Measurements from ENCODE around the gene ZNF516. TPM values are rescaled to one million over a fixed set of nuclear protein-coding genes. Genes with fewer than 3 reads are reported as not detected.

Gene ZNF516
- total and polyA plus RNA-seq, 2 of the 13 experiments (the other 11 are each of a cell fraction or from before 2014, with no cell fraction given): 16.6 to 18.7 TPM

- Histone ChIP-seq H3K4me1 (ENCODE audit: insufficient read depth, low read length) (peaks cover 51% of the 10 kb centered on the region), H3K36me3 (replicated peaks in 1 of 2; ENCODE audit: control insufficient read depth in 1 of 2, insufficient read depth in 2 of 2, low read length in 2 of 2) (no peaks in the 10 kb centered on the region; a peak in 1 of 5 replicates), H4K20me1 (ENCODE audit: insufficient read depth, low read length) (peaks cover 56% of the 10 kb centered on the region), H3K9me3 (ENCODE audit: low read length) (no peaks in the 10 kb centered on the region), H3K4me2 (ENCODE audit: low read depth, low read length) (peak overlapping the region; percentile 87), H3K4me3 (replicated peaks in 1 of 3; ENCODE audit: insufficient read depth in 1 of 3, low read depth in 2 of 3, low read length in 3 of 3) (peak overlapping the region; percentile 83 to 90 (median 84); a peak in 5 of 6 replicates), H3K9ac (ENCODE audit: insufficient read depth, low read depth, low read length) (peak overlapping the region; percentile 73; the same call in 1 of the 2 replicates), H3K27ac (ENCODE audit: extremely low read length, insufficient read depth, low read length) (no peak overlapping the region), H2AFZ (ENCODE audit: low read length) (no peak overlapping the region), H3K79me2 (ENCODE audit: insufficient read depth, low read length) (peaks cover 81% of the 10 kb centered on the region), H3K27me3 (ENCODE audit: control insufficient read depth in 1 of 2, insufficient read depth in 2 of 2, low read length in 2 of 2) (no peaks in the 10 kb centered on the region; a peak in 1 of 5 replicates)
- ChIA-PET CTCF (ENCODE audit: low intra/inter-chr PET ratio, low total read pairs) (no interaction called here), POLR2A (interaction anchor here (1.0 kb wide), 1 partner anchor 8 kb away, joined by 4 read pairs; no protein-coding TSS in a partner anchor)
- no peak for TF ChIP-seq NFE2 (CRISPR knock-in tag; IDR thresholded peaks at IDR 0.05)
- TF ChIP-seq MXD3 (CRISPR knock-in tag; IDR thresholded peaks at IDR 0.05): no peak
- no peak for TF ChIP-seq ZNF614 (CRISPR knock-in tag; IDR thresholded peaks at IDR 0.05; ENCODE audit: borderline replicate concordance)
- no peak for TF ChIP-seq ZNF616 (CRISPR knock-in tag; IDR thresholded peaks at IDR 0.05; ENCODE audit: low read depth)
- no peak for TF ChIP-seq ZNF224 (CRISPR knock-in tag; IDR thresholded peaks at IDR 0.05)
- no peak for TF ChIP-seq BHLHE40 (IDR thresholded peaks at IDR 0.05; ENCODE audit: low read length)
- no peak for TF ChIP-seq XBP1 (CRISPR knock-in tag; IDR thresholded peaks at IDR 0.05)
- TF ChIP-seq SKI (IDR thresholded peaks at IDR 0.05; ENCODE audit: partially characterized antibody): no peak
- no peak for TF ChIP-seq THAP8 (CRISPR knock-in tag; IDR thresholded peaks at IDR 0.05; ENCODE audit: borderline replicate concordance)
- no peak for TF ChIP-seq FOSL1 (CRISPR knock-in tag; IDR thresholded peaks at IDR 0.05; ENCODE audit: borderline replicate concordance)
- TF ChIP-seq ZNF143 (CRISPR knock-in tag; IDR thresholded peaks at IDR 0.05): no peak
- no peak for TF ChIP-seq SNRNP70 (IDR thresholded peaks at IDR 0.05; ENCODE audit: low read depth, low read length)
- 68% methylated on average over 5 of the region's 5 CpGs for WGBS (ENCODE audit: low lambda C conversion rate)
- intact Hi-C loops (cut with micrococcal nuclease; ENCODE audit: unreplicated experiment) (loop anchor here (5.0 to 10.0 kb wide), 2 partner anchors 82 to 85 kb away; no protein-coding TSS in a partner anchor), in situ Hi-C loops (cut with HindIII; ENCODE audit: extremely low pct_ligation_motif_present, low pct_unique_long_range_greater_than_20kb) (no loop called here)
- DNase-seq (ENCODE audit: low spot score) (no peak), FAIRE-seq (no peak), ATAC-seq (no peak)
- BruUV-seq (replicated peaks): no TSS peak
These were observed 5.0 kb downstream of the ZNF516 start for GRCh38 chr18:76490033-76490432.
